K562 (cell line): ENCODE results near the gene NPFFR1. TPM values are rescaled to one million over a fixed set of nuclear protein-coding genes. Genes with fewer than 3 reads are reported as not detected.

ENCODE experiments used
- ATAC-seq: fragments of 200-7000 bp; cut with Tn5 transposase; 3 replicates; pipeline ENCODE4 v1.9.1; 2020; ENCODE audit warnings: moderate library complexity
- BruUV-seq: library from RNA; stranded (reverse); fragments of 400-500 nt; replicated peaks from 2 replicates; lab custom pipeline; 2021; lab: Mats Ljungman, UMichigan
- CTCF ChIA-PET: fragments of 300-600 bp; formaldehyde crosslinking; extraction: SDS; loops from one replicate; lab custom pipeline; 2021; ENCODE audit warnings: low intra/inter-chr PET ratio; lab: Yijun Ruan, JAX
- POLR2A ChIA-PET: fragments of 300-600, 350-650 bp; sonication (Branson Sonifier 250); formaldehyde crosslinking; extraction: SDS; loops from one replicate; lab custom pipeline; 2021; ENCODE audit warnings: antibody characterized with exemption, inconsistent platforms; lab: Yijun Ruan, JAX
- DNase-seq, 4 experiments: peaks; one replicate each; pipeline versions ENCODE4 v3.0.0 to v3.0.0-alpha.2; 2011 to 2018; ENCODE audit warnings: low spot score in 3 of 4, mixed read lengths in 3 of 4; ENCODE audit errors: extremely low read depth in 1 of 4
- FAIRE-seq: peaks from 2 replicates; lab custom pipeline; 2011; peaks lifted over from hg19 to GRCh38; lab: Jason Lieb, UNC
- H2AFZ ChIP-seq: 2 replicates; pipeline ENCODE4 v1.6.0; 2011; ENCODE audit warnings: low read depth, low read length, control low read depth, inconsistent platforms
- H3K27ac ChIP-seq: fragments of 200-600 bp; 3 replicates; pipeline ENCODE4 v1.8.0; 2011; ENCODE audit warnings: low read depth, mild to moderate bottlenecking, control low read depth, inconsistent platforms, low read length, moderate library complexity, mixed read lengths; ENCODE audit errors: extremely low read depth
- H3K27me3 ChIP-seq, 2 experiments: fragments of 300-600 bp in 1 of 2; 2 replicates in 1 of 2; 3 replicates in 1 of 2; pipeline versions ENCODE4 v1.6.0 to v1.8.0; 2011; ENCODE audit warnings: inconsistent platforms in 2 of 2, low read length in 2 of 2, mild to moderate bottlenecking in 1 of 2, mixed read lengths in 1 of 2, moderate library complexity in 1 of 2; ENCODE audit not compliant: control insufficient read depth in 2 of 2, insufficient read depth in 2 of 2
- H3K36me3 ChIP-seq: fragments of 300-600 bp; 3 replicates; pipeline ENCODE4 v1.8.0; 2011; ENCODE audit warnings: mild to moderate bottlenecking, low read length, inconsistent platforms; ENCODE audit not compliant: control insufficient read depth, insufficient read depth
- H3K4me1 ChIP-seq, 2 experiments: fragments of 200-600 bp in 1 of 2; replicated peaks in 1 of 2; 2 replicates in 1 of 2; 3 replicates in 1 of 2; pipeline versions ENCODE4 v1.5.1 to v1.8.0; 2011; ENCODE audit warnings: inconsistent platforms in 2 of 2, low read length in 2 of 2, mild to moderate bottlenecking in 1 of 2, mixed read lengths in 1 of 2, moderate library complexity in 1 of 2; ENCODE audit not compliant: control insufficient read depth in 2 of 2, insufficient read depth in 2 of 2
- H3K4me2 ChIP-seq: 2 replicates; pipeline ENCODE4 v1.6.1; 2011; ENCODE audit warnings: low read length, control low read depth, inconsistent platforms, mixed read lengths; ENCODE audit not compliant: insufficient read depth
- H3K4me3 ChIP-seq: fragments of 200-600 bp; sonication (generic), shearing (Covaris generic); 2 replicates; pipeline ENCODE4 v1.5.1; 2016; ENCODE audit warnings: control low read depth, inconsistent platforms
- H3K79me2 ChIP-seq: fragments of 200-600 bp; 3 replicates; pipeline ENCODE4 v1.8.0; 2011; ENCODE audit warnings: low read length, inconsistent platforms; ENCODE audit not compliant: control insufficient read depth, insufficient read depth
- H3K9ac ChIP-seq, 2 experiments: 2 replicates each; pipeline versions ENCODE4 v1.6.0 to v1.6.1; 2011; ENCODE audit warnings: low read depth in 2 of 2, low read length in 2 of 2, control low read depth in 1 of 2, inconsistent platforms in 1 of 2, mild to moderate bottlenecking in 1 of 2, mixed read lengths in 1 of 2; ENCODE audit not compliant: insufficient read depth in 1 of 2
- H3K9me1 ChIP-seq: one replicate; pipeline ENCODE4 v1.6.0; 2011; ENCODE audit warnings: inconsistent platforms, mild to moderate bottlenecking, low read length, moderate library complexity; ENCODE audit not compliant: control insufficient read depth, insufficient read depth
- H3K9me3 ChIP-seq: replicated peaks from 2 replicates; pipeline ENCODE4 v1.5.1; 2011; ENCODE audit warnings: low read depth, low read length, inconsistent platforms; ENCODE audit not compliant: control insufficient read depth, insufficient read depth
- H4K20me1 ChIP-seq: replicated peaks from 2 replicates; pipeline ENCODE4 v1.6.1; 2011; ENCODE audit warnings: low read length, inconsistent platforms, mixed read lengths; ENCODE audit not compliant: control insufficient read depth, insufficient read depth
- CXXC5 ChIP-seq: fragments of 250-450 bp; sonication (Bioruptor Pico); IDR thresholded peaks from 2 replicates; pipeline ENCODE4 v1.8.0; 2022; ENCODE audit warnings: inconsistent platforms, mild to moderate bottlenecking, moderate library complexity
- EHMT2 ChIP-seq: fragments of 450-650 bp; IDR thresholded peaks from 2 replicates; pipeline ENCODE4 v1.6.1; 2018; ENCODE audit warnings: antibody characterized with exemption
- IRF2 ChIP-seq: sonication (generic); formaldehyde crosslinking; IDR thresholded peaks from 2 replicates; pipeline ENCODE4 v1.8.1; 2022; ENCODE audit warnings: mild to moderate bottlenecking, missing genetic modification reagents
- U2AF1 ChIP-seq: fragments of 200-400 bp; formaldehyde crosslinking; optimal IDR thresholded peaks from 2 replicates; pipeline ENCODE3; 2017; ENCODE audit warnings: mild to moderate bottlenecking, low read depth, low read length, moderate library complexity
- WGBS: fragments of 100-300 bp; shearing (Covaris generic); methylation state at CpG from one replicate; pipeline ENCODE4 v1.1.6; 2016; ENCODE audit warnings: low coverage, mixed read lengths; ENCODE audit not compliant: insufficient coverage; ENCODE audit errors: missing lambda C conversion rate; 5-methylcytosine and 5-hydroxymethylcytosine counted together
- in situ Hi-C: fragments of 300-500 bp; cut with MboI; formaldehyde crosslinking; loops from 4 replicates; pipeline ENCODE4 v1.15.0; 2018; ENCODE audit warnings: inconsistent platforms, mixed read lengths
- intact Hi-C: fragments of 100-400 bp; cut with micrococcal nuclease; formaldehyde crosslinking; loops from 2 replicates; pipeline ENCODE4 v1.14.2; 2022
- polyA plus RNA-seq, 8 experiments: library from polyadenylated mRNA; depleted of rRNA in 4 of 8; stranded (reverse) in 5 of 8; unstranded in 3 of 8; fragments of >200 nt; fragmentation: Nextera tagmentation in 2 of 8; fragmentation: Illumina TruSeq in 1 of 8; extraction: Ambion mirVana in 2 of 8; extraction: Trizol in 1 of 8; gene quantifications; 2 replicates each; pipeline versions ENCODE4 v1.2.1 to v1.2.3, GENCODE V29; 2011 to 2014; ENCODE audit warnings: inconsistent platforms in 1 of 8, missing spikeins in 1 of 8
- total RNA-seq, 7 experiments: library from RNA; depleted of rRNA in 6 of 7; stranded (reverse); fragments of >200 nt in 6 of 7; fragmentation: Illumina TruSeq in 2 of 7; extraction: Trizol in 2 of 7; gene quantifications; 2 replicates each; pipeline versions ENCODE4 v1.2.1 to v1.2.3, GENCODE V29; 2011 to 2021; ENCODE audit warnings: low replicate concordance in 1 of 7
- TF ChIP-seq, protein P1 (sequence below): sonication (generic); formaldehyde crosslinking; IDR thresholded peaks from 2 replicates; pipeline ENCODE4 v1.8.1; 2023; ENCODE audit warnings: mild to moderate bottlenecking, missing genetic modification reagents
- TF ChIP-seq, protein P2 (sequence below): sonication (generic); formaldehyde crosslinking; IDR thresholded peaks from 2 replicates; pipeline ENCODE4 v1.8.1; 2023; ENCODE audit warnings: mild to moderate bottlenecking, missing genetic modification reagents

The NPFFR1 gene
- total and polyA plus RNA-seq, 9 of the 15 experiments (the other 6 are each of a cell fraction or from before 2014, with no cell fraction given), result under 0.01 TPM; not detected in 8

- no peaks in the 10 kb centered on the region for H3K9me3 ChIP-seq
- peaks cover 14 to 28% of the 10 kb centered on the region in 2 experiments for H3K4me1 ChIP-seq
- no peak for DNase-seq
- no TSS peak for BruUV-seq
- H3K79me2 ChIP-seq, result no peaks in the 10 kb centered on the region
- in situ Hi-C loops (no loop called here), intact Hi-C loops (no loop called here)
- no peak overlapping the region for H3K27ac ChIP-seq
- 62% methylated on average over 4 of the region's 4 CpGs for WGBS
- ATAC-seq, result no peak
- no peak for FAIRE-seq
- POLR2A ChIA-PET, result interaction anchor here (0.6 kb wide), 1 partner anchor 44 kb away, joined by 3 read pairs; no protein-coding TSS in a partner anchor
- no peaks in the 10 kb centered on the region for H3K27me3 ChIP-seq
- no peaks in the 10 kb centered on the region for H3K9me1 ChIP-seq
- no peaks in the 10 kb centered on the region for H3K36me3 ChIP-seq
- no peak overlapping the region for H3K4me3 ChIP-seq
- CTCF ChIA-PET, result no interaction called here
- TF ChIP-seq IRF2, result peak; percentile 31; the same call in 1 of the 2 replicates
- no peak for TF ChIP-seq CXXC5 (CRISPR knock-in tag)
- H3K9ac ChIP-seq, result no peak overlapping the region
- H4K20me1 ChIP-seq, result peaks cover 4% of the 10 kb centered on the region; the same call in 1 of the 2 replicates
- H3K4me2 ChIP-seq, result no peak overlapping the region
- H2AFZ ChIP-seq, result no peak overlapping the region
Observed at GRCh38 chr10:70328018-70328417, 44.2 kb upstream of the NPFFR1 start.

- H4K20me1 ChIP-seq, result peaks cover 24% of the 10 kb centered on the region; the same call in 1 of the 2 replicates
- no peaks in the 10 kb centered on the region for H3K36me3 ChIP-seq
- TF ChIP-seq, protein P1, sequence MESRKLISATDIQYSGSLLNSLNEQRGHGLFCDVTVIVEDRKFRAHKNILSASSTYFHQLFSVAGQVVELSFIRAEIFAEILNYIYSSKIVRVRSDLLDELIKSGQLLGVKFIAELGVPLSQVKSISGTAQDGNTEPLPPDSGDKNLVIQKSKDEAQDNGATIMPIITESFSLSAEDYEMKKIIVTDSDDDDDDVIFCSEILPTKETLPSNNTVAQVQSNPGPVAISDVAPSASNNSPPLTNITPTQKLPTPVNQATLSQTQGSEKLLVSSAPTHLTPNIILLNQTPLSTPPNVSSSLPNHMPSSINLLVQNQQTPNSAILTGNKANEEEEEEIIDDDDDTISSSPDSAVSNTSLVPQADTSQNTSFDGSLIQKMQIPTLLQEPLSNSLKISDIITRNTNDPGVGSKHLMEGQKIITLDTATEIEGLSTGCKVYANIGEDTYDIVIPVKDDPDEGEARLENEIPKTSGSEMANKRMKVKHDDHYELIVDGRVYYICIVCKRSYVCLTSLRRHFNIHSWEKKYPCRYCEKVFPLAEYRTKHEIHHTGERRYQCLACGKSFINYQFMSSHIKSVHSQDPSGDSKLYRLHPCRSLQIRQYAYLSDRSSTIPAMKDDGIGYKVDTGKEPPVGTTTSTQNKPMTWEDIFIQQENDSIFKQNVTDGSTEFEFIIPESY (CRISPR knock-in tag), result 0 out of 2 replicates have a peak, but pooled peaks have one; percentile 43
- TF ChIP-seq EHMT2 (no peak), U2AF1 (no peak)
- TF ChIP-seq, protein P2, sequence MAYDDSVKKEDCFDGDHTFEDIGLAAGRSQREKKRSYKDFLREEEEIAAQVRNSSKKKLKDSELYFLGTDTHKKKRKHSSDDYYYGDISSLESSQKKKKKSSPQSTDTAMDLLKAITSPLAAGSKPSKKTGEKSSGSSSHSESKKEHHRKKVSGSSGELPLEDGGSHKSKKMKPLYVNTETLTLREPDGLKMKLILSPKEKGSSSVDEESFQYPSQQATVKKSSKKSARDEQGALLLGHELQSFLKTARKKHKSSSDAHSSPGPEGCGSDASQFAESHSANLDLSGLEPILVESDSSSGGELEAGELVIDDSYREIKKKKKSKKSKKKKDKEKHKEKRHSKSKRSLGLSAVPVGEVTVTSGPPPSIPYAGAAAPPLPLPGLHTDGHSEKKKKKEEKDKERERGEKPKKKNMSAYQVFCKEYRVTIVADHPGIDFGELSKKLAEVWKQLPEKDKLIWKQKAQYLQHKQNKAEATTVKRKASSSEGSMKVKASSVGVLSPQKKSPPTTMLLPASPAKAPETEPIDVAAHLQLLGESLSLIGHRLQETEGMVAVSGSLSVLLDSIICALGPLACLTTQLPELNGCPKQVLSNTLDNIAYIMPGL (CRISPR knock-in tag), result no peak
- FAIRE-seq, result no peak
- 48% methylated on average over 10 of the region's 10 CpGs for WGBS
- in situ Hi-C loops (no loop called here), intact Hi-C loops (no loop called here)
- no peaks in the 10 kb centered on the region for H3K79me2 ChIP-seq
- H3K9ac ChIP-seq, result peak overlapping the region in 1 of 2 experiments; percentile 20; a peak in 1 of 4 replicates
- H3K4me2 ChIP-seq, result no peak overlapping the region
- no peak overlapping the region for H3K4me3 ChIP-seq
- DNase-seq, result peak in 2 of 4 experiments; percentile 34 to 39
- no TSS peak for BruUV-seq
- CTCF ChIA-PET, result no interaction called here
- H3K27me3 ChIP-seq, result no peaks in the 10 kb centered on the region
- H3K4me1 ChIP-seq, result peaks cover 0 to 23% of the 10 kb centered on the region in 2 experiments; a peak in 3 of 5 replicates
- POLR2A ChIA-PET, result no interaction called here
- no peaks in the 10 kb centered on the region for H3K9me1 ChIP-seq
- no peaks in the 10 kb centered on the region for H3K9me3 ChIP-seq
- no peak overlapping the region for H2AFZ ChIP-seq
- ATAC-seq, result no peak; the same call in 2 of the 3 replicates
- no peak overlapping the region for H3K27ac ChIP-seq
Observed at GRCh38 chr10:70324951-70325781, 41.4 kb upstream of the NPFFR1 start.
